Measurements from ENCODE around the gene TBC1D20.

TBC1D20 gene

DNA sequence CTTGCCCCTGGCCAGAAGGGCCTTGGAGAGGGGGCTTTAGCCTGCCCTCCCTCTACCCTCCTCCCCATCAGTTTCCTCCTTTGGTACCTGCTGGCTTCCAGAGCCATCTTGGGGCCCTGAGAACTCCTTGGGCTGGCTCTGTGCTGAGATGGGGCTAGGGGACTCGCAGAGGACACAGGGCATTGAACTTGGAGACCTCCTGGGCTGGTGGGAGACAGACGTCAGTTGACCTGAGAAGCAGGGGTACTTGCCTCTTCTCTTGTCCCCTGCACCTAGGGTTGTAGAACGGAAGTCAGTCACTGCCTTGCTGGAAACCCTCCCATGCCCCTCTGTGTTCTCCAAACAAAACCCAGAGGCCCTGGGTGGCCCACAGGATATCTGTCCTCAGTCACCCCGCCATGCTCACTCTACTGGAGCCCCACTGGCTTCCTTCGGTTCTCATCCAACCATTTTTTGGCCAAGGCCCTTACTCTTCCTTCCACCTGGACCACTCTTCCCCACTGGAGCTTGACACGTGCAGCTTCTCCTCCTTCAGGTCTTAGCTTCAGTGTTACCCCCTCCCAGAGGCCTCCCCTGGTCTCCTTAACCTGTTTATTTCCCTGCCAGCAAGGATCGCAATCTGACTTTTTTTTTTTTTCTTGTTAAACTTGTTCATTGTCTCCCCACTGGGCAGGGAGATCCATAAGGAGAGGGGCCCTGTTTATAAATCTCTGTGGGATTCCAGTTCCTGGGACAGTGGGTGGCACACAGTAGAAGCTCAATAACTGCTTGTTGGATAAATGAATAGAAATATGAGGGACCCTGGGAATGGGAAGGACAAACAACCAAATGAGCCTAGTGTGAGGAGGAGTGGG lies 53.3 kb downstream of the TBC1D20 start:
- no peak for DNase-seq (ENCODE audit: extremely low read depth, low read depth)
- peak overlapping the region; percentile 59 for H3K4me3 ChIP-seq (replicated peaks; ENCODE audit: low read depth, low read length)

DNA sequence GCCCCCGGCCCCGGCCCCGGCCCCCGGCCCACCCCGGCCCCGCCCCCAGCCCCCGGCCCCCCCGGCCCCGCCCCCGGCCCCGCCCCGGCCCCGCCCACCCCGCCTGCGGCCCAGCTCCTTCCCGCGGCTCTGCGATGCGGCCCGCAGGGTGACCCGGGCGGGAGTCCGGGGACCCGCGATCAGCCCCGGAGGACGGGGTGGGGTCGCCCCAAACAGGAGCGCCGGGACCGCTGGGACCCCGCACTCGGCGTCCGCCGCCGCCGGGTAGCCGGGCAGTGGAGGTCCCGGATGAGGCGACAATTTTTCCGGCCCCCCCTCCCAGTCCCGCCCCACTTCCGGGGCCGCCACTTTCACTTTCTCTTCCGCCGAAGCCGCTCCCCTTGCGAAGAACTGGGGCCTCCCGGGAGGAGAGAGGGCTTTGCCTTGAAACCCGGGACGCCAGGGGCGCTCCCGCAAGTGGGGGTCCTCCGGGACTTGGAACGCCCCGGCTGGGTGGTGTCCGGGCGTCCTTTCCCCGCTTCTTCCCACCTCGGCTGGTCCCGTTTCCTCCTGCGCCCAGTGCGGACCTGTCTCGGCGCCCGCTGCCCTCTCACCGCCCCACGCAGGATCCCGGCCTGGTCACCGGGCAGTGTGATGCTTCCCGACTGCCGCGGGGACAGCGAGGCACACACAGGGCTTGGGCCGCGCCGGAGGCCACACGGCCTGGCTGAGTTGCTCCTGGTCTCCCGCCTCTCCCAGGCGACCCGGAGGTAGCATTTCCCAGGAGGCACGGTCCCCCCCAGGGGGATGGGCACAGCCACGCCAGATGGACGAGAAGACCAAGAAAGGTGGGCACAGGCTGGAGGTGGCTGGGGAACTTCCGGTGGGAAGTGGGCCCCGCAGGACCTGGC lies 54.1 kb downstream of the TBC1D20 start, which contains the start of gene RBCK1:
TSS of gene RBCK1 (plus strand) at position 347 of the 890 bp plus-strand sequence. CDS start at position 806, 459 bp downstream.
- DNase-seq (ENCODE audit: extremely low read depth, low read depth), result no peak
- H3K4me3 ChIP-seq (replicated peaks; ENCODE audit: low read depth, low read length), result peak within 1 kb of the TSS; percentile 59
- TF ChIP-seq, protein P1, sequence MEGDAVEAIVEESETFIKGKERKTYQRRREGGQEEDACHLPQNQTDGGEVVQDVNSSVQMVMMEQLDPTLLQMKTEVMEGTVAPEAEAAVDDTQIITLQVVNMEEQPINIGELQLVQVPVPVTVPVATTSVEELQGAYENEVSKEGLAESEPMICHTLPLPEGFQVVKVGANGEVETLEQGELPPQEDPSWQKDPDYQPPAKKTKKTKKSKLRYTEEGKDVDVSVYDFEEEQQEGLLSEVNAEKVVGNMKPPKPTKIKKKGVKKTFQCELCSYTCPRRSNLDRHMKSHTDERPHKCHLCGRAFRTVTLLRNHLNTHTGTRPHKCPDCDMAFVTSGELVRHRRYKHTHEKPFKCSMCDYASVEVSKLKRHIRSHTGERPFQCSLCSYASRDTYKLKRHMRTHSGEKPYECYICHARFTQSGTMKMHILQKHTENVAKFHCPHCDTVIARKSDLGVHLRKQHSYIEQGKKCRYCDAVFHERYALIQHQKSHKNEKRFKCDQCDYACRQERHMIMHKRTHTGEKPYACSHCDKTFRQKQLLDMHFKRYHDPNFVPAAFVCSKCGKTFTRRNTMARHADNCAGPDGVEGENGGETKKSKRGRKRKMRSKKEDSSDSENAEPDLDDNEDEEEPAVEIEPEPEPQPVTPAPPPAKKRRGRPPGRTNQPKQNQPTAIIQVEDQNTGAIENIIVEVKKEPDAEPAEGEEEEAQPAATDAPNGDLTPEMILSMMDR (IDR thresholded peaks at IDR 0.05; ENCODE audit: low read depth, low read length, missing control alignments), result no peak

More for the DNA sequence above, 53.3 kb downstream of the TBC1D20 start:
- TF ChIP-seq, protein P1 (IDR thresholded peaks at IDR 0.05; ENCODE audit: low read depth, low read length, missing control alignments), result no peak

DNA sequence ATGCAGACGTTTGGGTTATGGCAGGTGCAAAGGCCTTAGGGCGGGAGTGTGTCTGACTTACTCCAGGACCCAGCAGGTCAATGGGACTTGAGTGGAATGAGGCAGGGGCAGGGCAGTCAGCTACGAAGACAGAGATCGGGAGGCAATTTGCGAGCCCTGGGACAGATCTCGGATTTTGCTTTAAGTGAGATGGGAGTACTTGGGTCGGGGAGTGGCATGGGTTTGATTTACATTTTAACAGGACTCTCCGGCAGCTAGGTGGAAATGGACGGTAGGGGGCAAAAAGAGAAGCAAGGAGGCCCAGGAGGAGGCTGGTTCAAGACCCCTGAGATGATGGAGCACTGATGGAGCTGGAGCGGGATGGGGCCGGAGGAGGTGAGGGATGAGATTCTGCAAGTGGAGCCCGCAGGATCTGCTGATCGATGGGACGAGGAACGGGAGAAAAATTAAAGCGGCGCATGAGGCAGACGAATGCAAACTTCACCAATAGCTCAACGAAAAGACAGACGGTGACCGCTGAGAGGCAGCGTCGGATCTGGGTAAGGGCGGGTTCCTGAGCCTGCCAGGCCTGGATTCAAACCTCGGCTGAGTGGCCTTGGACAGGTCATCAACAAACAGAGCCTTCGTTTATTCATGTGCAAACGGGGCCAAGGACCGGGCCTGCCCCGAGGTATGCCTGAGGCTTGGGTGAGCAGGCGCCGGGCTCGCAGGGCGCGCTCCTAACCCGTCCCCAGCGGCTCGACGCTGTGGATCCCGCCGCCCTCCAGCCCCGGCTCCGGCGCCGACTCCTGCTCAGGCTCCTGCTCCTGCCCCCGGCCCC lies 55.0 kb downstream of the TBC1D20 start:
- peak; percentile 30 for DNase-seq (ENCODE audit: extremely low read depth, low read depth)
- H3K4me3 ChIP-seq (replicated peaks; ENCODE audit: low read depth, low read length), result peak overlapping the region; percentile 59
- TF ChIP-seq, protein P1 (IDR thresholded peaks at IDR 0.05; ENCODE audit: low read depth, low read length, missing control alignments), result peak; percentile 43

DNA sequence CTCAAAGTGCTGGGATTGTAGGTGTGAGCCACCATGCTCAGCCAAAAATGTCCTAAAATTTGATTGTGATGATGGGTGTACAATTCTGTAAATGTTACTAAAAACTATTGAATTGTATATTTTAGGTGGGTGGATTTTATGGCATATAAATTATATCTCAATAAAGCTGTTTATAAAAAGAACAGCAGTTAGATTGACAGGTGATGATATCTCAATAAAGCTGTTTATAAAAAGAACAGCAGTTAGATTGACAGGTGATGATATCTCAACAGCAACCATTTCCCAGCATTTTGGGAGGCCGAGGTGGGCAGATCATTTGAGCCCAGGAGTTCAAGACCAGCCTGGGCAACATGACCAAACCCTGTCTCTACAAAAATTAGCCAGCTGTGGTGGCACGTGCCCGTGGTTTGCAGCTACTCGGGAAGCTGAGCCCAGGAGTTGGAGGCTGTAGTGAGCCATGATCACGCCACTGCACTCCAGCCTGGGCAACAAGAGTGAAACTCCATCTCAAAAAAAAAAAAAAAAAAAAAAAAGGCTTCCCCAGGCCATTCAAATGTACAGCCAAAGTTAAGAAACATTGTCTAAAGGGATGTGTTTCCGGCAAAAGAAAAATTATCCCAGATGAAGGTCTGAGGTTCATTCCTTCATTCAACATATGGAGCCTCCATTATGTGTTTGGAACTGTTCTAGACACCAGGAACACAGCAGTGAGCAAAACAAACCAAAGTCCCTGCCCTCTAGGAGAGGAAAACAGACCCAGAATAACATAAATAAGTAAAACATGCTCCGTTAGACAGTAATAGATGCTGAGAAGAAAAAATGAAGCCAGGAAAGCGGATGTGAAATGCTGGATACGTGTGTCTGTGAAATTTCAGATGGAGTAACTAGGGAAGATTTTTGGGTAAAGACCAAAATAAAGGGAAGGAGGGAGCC lies 55.9 kb downstream of the TBC1D20 start:
- TF ChIP-seq, protein P1 (IDR thresholded peaks at IDR 0.05; ENCODE audit: low read depth, low read length, missing control alignments), result no peak
- H3K4me3 ChIP-seq (replicated peaks; ENCODE audit: low read depth, low read length), result no peak overlapping the region; the same call in 1 of the 2 replicates
- DNase-seq (ENCODE audit: extremely low read depth, low read depth), result no peak

DNA sequence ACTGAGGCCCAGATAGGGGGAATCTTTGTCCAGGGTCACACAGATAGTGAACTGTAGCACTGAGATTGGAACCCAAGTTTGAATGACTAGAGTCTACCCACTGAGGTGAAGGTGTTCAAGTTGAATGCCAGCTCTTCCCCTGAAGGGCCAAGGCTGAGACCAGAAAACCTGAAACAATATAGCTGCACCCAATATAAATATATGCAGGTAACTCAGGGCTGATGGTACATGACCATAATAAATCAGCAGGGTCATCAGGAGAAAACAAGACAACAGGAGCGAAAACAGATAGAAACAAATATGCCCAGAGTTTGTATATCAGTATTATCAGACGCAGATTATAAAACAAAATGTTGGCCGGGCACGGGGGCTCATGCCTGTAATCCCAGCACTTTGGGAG lies 58.2 kb downstream of the TBC1D20 start:
- no peak for DNase-seq (ENCODE audit: extremely low read depth, low read depth)
- H3K4me3 ChIP-seq (replicated peaks; ENCODE audit: low read depth, low read length), result no peak overlapping the region
- TF ChIP-seq, protein P1 (IDR thresholded peaks at IDR 0.05; ENCODE audit: low read depth, low read length, missing control alignments), result no peak

Measured in HFF-Myc (cell line).